Measurements from ENCODE around the gene COL4A2.

COL4A2 gene

DNA sequence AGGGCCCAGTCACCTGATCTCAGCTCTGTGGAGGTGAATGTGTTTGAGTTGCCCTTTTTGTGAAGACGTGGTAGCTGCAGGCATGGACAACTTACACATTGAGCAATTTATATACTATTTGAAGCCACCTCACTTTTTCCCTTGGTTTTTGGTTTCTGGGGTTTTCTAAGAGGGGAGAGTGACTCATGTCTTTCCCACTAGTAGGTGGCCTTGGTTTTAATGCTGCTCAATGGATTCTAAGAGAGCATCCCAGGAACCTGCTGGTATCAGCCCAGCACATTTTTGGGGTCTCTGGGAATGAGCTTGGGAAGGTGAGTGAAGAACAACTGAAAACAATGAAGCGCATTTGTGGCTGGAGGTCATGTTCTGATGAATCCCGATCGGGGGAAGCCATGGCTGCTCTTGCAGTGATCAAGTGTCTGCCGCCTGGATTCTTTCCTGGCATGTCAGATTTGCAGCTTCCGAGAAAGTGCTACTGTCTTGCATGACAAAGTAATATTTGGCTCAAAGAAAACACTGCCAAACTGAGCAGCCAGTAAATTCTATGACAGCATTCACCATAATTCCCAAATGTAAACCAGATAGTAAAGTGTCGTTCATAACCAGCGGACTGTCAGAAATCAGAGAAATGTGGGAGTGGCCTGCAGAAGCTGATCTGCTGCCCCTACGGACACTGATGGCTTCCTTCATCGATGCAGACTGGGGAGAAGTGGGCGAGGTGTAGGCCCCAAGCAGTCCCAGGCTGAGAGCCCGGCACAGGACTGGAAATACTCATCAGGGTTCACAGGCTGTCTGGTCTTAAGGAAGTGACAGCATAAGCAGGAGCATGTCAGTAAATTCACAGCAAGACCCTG lies 98.7 kb downstream of the COL4A2 start:
- no peak for DNase-seq (ENCODE audit: low read depth)

DNA sequence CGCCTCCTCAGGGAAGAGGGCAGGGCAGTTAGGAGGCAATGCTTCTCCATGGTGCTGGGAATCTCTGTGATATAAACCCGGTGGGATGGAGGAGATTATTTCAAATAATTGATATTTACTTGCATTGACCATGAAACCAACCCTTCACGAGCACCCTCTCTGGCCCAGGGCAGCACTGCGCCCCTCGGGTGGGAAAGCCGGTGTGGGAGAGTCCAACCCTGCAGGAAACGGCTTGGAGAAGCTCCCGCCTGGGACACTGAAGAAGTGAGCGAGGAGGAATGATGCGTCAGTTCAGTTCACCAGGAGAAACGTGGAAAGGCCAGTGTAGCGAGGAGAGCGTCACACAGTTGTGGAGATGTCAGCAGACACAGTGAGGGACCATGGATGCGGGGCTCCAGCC lies 99.9 kb downstream of the COL4A2 start:
- no peak for DNase-seq (ENCODE audit: low read depth)

DNA sequence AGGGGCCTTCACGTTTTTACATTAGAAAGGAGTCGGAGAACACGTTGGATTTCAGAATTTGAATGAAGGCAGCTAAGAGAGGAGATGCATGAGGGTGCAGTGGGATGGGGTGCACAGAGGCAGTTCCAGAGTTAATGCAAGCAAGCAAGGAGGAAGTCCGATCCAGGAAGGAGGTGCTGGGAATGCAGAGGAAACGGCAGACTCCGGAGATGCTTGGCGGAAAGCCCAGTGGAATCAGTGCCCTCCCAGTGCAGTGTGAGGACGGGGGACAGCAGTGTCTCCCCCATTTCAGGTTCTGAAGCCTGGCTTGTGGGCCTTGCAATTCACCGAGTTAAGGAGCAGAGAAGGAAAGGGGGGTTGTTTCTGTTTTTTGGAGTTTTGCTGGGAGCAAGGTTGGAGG lies 100.4 kb downstream of the COL4A2 start:
- no peak for DNase-seq (ENCODE audit: low read depth)

DNA sequence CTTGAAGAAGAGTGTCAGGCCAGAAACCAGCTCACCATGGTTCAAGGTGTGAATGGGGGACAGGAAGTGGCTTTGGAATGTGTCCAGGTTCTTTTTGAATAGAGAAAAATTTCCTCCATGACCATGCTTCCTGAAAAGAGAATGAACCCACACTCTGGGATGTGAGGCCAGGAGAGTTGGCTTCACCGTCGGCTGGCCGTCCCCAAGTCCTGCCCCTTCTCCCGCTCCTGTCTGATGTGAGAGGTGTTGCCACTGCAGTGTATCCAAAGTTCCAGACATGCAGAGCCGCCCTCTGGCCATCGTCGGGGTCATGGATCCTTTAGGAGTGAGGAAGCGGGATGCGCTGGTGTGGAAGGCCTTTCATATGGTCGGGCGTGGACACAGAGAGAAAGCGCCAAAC lies 101.2 kb downstream of the COL4A2 start:
- DNase-seq (ENCODE audit: low read depth), result no peak

DNA sequence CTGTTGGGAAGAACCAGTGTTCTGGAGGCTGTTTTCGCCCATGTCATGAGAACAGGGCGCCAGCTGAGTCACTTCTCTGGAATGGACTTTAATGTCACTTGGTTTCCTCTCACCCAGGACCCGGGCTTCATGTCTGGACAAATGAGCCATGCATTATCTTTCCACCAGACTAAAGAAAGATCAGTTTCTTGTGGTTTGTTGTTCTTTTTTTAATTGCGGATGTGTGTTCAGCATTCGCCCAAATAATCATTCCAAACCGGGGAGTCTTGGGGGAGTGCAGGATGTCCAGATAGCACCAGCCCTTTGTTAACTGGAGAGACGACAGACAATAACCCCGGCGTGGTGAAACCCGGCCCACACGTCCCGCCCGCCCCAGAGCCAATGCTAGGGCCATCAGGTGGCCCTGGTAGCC lies 102.5 kb downstream of the COL4A2 start:
- no peak for DNase-seq (ENCODE audit: low read depth)

DNA sequence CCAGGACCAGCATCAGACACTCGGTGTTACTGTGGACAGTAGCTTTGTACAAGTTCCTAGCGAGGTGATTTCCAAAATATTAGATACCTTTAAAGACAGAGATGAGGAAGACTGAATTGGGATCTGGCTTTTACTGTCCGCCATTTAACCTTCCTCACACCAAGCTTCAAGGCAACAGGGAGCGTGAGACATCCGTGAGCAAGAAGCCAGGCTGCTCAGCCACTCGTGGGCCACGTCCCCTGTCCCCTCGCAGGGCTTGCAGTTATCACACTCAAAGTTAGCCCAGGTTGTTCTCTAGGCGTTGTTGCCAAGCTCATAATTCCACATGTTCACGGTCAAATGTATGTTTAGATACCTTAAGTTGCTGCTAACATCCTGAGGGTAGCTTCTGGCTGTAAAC lies 102.9 kb downstream of the COL4A2 start:
- DNase-seq (ENCODE audit: low read depth), result no peak

- no peak for DNase-seq (ENCODE audit: low read depth)
Observed at GRCh38 chr13:110410936-110411687, 104.0 kb downstream of the COL4A2 start.

DNA sequence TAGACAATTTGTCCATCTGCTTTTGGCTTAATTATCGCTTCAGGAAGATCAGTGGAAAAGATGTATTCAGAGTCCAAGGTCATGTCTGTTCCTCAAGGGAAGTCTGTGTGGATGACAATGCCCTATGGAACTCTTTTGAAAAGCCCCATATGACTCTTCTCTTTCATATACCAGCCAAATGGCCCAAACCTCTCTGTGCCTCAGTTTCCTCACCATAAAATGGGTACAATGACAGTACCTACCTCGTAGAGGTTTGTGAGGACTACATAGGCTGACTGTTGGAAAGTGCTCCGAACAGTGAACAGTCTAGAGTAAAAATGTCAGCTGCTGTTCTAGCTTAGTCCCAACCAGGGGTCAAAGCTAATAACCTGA lies 104.6 kb downstream of the COL4A2 start:
- no peak for DNase-seq (ENCODE audit: low read depth)

DNA sequence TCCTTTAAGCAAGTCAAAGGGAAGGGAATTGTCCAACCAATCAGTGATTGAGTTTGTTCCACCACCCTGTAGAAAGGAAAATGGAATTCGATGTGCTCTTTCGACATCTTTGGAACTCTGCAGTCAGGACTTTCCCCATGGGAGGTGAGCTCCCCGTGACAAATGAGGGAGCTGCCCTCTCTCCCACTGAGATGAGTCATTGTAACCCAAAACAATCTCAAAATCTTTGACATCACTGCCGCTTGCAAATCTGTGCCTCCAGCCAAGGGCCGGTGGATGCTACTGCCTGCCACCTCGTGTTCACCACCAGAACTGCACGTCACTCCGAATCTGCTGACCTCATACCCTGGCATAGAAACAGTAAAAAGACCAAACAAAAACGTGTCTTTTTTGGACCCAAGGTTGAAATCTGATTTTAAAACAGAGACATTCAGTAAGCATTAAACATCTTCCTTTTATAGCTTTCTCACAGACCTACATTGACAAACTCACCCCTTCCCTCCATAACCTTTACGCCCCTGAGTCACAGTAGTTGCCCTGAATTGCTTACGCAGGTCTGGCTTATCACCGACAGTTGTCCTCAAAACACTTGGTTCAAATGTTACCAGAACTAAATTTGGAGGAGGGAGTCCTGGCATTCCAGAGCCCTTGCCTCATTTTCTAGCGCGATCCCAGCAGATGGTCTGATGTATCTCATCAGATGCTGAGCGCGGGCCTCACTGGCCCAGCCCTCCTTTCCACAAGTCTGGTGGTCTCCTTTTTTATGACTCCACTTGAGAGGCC lies 105.2 kb downstream of the COL4A2 start:
- no peak for DNase-seq (ENCODE audit: low read depth)

DNA sequence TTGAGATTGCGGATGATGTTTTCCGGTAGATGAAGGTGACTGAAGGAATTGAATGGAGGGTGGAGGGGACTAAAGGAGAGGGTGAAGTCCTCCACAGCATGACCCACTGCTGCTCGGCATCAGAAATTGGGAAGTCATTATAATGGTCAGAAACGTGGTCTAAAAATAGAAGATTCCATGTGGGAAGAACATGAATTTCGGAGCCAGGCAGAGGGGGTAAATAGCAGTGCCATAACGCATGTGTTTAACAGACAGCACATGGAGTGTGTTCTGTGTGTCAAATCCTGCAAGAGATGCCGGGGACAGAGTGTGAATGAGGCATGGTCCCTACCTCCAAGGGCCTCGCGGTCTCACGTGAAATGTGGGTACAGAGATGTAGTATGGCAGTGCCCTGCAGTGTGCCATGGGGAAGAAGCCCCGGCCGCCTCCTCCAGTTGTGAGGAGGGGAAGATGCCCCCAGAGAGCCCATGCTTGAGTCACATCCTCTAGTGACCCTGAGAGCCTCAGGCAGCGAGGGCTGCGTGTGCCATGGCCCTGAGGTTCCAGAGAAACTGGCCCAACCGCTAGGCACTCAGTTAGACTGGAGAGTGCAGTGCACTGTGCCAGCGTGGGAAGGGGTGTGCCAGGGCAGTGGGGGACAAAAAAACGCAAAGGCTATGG lies 106.1 kb downstream of the COL4A2 start:
- DNase-seq (ENCODE audit: low read depth), result no peak

DNA sequence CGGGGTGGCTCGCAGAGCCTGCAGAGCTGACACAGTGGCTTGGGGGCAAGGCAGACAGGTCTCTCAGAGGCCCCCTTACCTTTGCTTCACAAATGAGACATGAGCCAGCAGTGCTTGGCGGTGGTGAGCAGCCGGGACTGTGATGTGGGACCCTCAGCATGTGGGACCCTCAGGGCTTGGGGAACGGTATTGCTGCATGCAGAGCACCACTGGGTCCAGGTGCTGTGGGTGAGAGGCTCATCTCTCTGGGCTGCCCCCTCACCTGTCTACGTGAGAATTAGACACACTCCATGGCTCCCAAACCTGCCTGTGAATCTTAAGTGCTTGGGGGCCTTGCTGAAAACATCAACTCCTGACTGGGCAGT lies 106.6 kb downstream of the COL4A2 start:
- DNase-seq (ENCODE audit: low read depth), result no peak

- no peak for DNase-seq (ENCODE audit: low read depth)
Observed at GRCh38 chr13:110414283-110414682, 107.2 kb downstream of the COL4A2 start.

DNA sequence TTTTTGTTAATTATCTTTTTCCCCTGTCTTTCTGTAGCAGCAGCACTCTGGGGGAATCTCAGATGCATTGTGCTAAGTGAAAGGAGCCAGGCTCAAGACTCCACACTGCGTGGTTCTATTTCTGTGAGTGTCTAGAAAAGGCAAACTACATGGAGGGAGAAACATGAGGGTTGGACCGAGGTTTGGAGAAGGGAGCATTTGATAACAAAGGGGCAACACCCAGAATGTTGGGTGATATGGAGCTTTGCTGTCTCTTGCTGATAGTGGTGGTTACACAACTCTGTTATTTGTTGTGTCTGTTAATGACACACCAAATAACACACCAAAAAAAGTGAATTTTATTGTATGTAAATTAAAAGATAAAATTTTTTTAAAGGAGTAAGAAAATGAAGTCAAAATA lies 107.8 kb downstream of the COL4A2 start:
- DNase-seq (ENCODE audit: low read depth), result no peak

DNA sequence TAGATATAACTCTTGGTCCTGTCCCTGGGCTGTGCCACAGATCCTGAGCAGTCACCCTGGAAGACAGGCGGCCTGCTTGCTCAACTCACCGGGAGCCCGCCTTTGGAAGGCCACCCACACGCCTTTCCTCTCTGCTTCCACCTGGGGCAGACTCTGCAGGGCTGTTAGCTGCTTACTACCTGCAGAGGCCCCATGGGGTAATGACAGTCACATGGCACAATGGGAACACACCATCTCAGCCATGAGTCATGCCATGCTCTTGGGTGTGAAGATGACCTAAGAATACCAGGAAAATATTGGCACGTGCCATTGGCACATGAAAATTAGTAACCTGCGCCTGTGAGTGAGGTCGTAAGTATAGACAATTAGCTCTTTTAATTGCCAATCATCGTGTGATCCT lies 108.6 kb downstream of the COL4A2 start:
- no peak for DNase-seq (ENCODE audit: low read depth)

DNA sequence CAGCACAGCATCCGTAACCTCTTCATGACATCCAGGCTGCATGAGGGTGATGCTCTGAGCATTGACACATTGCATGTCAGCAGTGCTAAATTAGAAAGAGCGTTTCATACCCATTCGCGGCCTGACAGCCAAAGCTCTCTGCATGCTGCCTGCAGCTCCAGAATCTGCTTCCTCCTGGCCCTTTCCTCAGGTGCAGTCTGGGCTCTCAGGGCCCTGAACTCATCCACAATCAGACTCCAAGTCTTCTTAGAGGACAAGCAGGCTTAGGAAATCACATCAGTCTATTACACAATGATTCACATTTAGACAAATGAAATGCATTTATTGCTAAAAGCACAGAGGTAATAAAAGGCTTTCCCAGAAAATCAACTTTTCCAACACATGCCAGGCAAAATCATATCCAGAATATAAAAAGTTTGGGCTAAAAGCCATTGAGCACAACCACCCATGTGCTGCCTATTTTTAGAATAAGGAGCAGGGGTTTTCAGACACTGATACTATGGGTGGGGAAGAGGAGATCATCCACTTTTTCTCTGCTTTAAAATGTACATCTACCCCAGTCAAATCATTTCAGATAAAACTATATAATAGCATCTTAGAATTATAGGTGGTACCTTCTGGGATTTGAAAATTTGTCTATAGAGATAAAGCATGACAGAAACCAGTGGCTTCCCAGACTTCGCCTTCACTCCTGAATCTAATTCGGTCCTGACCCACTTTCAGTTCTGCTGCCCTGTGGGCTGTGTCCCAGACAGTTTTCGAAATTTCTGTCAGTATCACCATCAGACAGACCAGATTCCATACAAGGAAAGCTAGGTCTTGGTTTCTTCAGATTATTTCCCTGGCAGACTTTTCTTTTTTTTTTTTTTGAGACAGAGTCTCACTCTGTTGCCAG lies 109.3 kb downstream of the COL4A2 start:
- DNase-seq (ENCODE audit: low read depth), result no peak

DNA sequence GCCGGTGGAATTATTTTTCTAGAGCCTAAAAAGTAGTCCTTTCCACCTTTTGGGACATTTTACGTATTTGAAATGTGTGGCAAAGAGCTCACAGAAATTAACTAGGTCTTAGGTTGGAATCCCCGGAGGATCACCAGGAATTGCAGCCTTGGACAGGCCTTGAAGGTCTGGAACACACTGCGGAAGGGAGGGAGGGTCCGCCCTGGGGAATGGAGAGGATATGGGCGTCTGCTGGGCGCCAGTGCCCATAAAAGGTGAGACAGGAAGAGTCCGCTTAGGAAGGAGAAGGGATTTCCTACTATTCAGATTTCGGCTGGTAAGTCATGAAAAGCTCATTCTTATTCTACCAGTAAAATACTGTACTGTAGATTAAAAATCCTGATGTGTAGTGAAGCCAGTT lies 111.9 kb downstream of the COL4A2 start:
- no peak for DNase-seq (ENCODE audit: low read depth)

DNA sequence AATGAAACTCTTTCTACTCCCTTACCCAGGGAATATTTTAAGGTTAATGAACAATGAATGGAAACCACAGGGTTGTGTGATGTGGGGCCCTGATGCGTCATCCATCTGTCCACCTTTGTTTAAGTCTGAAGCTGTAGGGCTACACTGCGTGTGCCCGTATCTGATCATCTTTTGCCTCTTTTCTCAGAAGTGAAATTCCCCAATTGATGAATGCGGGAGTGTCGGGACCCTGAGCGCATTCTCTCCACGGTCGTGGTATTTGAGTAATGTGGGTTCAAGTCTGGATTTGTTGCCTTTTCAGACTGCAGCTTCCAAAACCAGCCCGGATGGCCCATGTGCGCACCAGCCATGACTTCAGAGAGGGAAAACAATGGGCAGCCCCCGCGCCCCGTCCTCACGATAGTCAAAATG lies 112.3 kb downstream of the COL4A2 start:
- no peak for DNase-seq (ENCODE audit: low read depth)

DNA sequence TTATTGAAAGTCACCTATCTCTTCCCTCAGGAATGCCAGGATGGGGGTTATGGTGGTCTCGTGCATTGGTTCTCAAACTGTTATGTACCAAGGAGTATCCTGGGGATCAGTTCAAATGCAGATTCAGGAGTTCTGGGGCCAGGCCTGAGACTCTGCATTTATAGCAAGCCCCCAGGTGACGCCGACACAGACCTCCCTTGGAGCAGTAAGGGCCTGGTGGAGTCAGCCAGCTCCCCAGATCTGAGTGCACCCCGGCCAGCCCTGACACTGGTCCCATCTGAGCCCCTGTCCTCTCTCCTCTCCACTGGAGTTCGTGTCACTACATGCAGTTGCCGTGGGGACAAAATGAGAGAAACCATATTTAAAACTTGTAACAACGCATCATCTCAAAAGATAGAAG lies 112.9 kb downstream of the COL4A2 start:
- no peak for DNase-seq (ENCODE audit: low read depth)

DNA sequence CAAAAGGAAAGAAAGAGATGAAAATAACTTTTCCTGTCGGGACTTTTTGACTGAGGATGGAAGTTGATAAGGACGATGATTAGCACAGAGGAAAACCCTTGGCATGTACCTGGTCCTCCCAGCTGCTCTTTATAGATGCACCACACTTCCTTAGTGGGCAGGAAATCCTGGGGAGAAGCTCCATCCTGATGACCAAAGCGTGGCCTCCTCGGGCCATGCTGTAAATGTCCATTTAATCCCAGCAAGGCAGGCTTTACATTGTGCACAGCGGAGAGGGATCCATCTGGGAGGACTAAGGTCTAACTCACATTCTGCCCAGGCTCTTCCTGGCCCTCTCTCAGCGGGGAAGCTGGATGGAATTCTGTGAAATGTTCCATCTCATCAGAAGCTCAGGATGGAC lies 113.5 kb downstream of the COL4A2 start:
- no peak for DNase-seq (ENCODE audit: low read depth)

- DNase-seq (ENCODE audit: low read depth), result no peak
Observed at GRCh38 chr13:110421061-110421460, 114.0 kb downstream of the COL4A2 start.

- no peak for DNase-seq (ENCODE audit: low read depth)
Observed at GRCh38 chr13:110421696-110422385, 114.8 kb downstream of the COL4A2 start.

All from HS-27A (cell line).